Loucy (cell line): ENCODE results near the gene MARF1.
"Not testable (repeated sequence)": the region's sequence is repeated elsewhere in the genome, so short reads cannot be mapped to it uniquely, and the experiment has no call there.

Source experiments
- H2AFZ ChIP-seq: fragments of 200-600 bp; sonication (generic); 2 replicates; pipeline ENCODE4 v1.6.0; 2016; ENCODE audit warnings: antibody characterized with exemption, mild to moderate bottlenecking, low read length, moderate library complexity
- H3F3A ChIP-seq: fragments of 200-600 bp; 2 replicates; pipeline ENCODE4 v1.6.0; 2016; ENCODE audit warnings: antibody characterized with exemption, low read depth, mild to moderate bottlenecking
- H3K27me3 ChIP-seq: fragments of 200-600 bp; sonication (generic); 2 replicates; pipeline ENCODE4 v1.6.1; 2014; ENCODE audit warnings: low read length, mild to moderate bottlenecking; ENCODE audit not compliant: insufficient read depth, poor library complexity, severe bottlenecking
- H3K36me3 ChIP-seq: fragments of 200-600 bp; sonication (generic); 2 replicates; pipeline ENCODE4 v1.6.1; 2016; ENCODE audit warnings: low read length; ENCODE audit not compliant: insufficient read depth
- H3K4me1 ChIP-seq: fragments of 200-600 bp; sonication (generic); 2 replicates; pipeline ENCODE4 v1.5.1; 2014; ENCODE audit warnings: low read length, mild to moderate bottlenecking; ENCODE audit not compliant: insufficient read depth, poor library complexity, severe bottlenecking
- H3K4me2 ChIP-seq: fragments of 200-600 bp; sonication (generic); 2 replicates; pipeline ENCODE4 v1.6.0; 2014; ENCODE audit warnings: antibody characterized with exemption, low read length, low read depth, mild to moderate bottlenecking; ENCODE audit not compliant: poor library complexity, severe bottlenecking
- H3K4me3 ChIP-seq: fragments of 200-600 bp; sonication (generic); 2 replicates; pipeline ENCODE4 v1.5.1; 2014; ENCODE audit warnings: low read length, mild to moderate bottlenecking, mixed read lengths; ENCODE audit not compliant: poor library complexity, severe bottlenecking
- H3K79me2 ChIP-seq: fragments of 200-600 bp; sonication (generic); 2 replicates; pipeline ENCODE4 v1.6.1; 2014; ENCODE audit warnings: low read length; ENCODE audit not compliant: insufficient read depth
- H3K9ac ChIP-seq: fragments of 200-600 bp; sonication (generic); 2 replicates; pipeline ENCODE4 v1.6.0; 2014; ENCODE audit warnings: mild to moderate bottlenecking, low read depth, low read length, moderate library complexity; ENCODE audit not compliant: poor library complexity, severe bottlenecking
- H3K9me2 ChIP-seq: fragments of 200-600 bp; sonication (generic); replicated peaks from 2 replicates; pipeline ENCODE4 v1.6.1; 2016; ENCODE audit warnings: low read depth, low read length, mixed read lengths
- H3K9me3 ChIP-seq: fragments of 200-600 bp; sonication (generic); 2 replicates; pipeline ENCODE4 v1.6.1; 2014; ENCODE audit warnings: mild to moderate bottlenecking, antibody characterized with exemption, low read length, low read depth; ENCODE audit not compliant: insufficient read depth
- H4K20me1 ChIP-seq: fragments of 200-600 bp; sonication (generic); 2 replicates; pipeline ENCODE4 v1.6.0; 2014; ENCODE audit warnings: antibody characterized with exemption, low read length, mild to moderate bottlenecking; ENCODE audit not compliant: insufficient read depth, poor library complexity, severe bottlenecking
- CTCF ChIP-seq: fragments of 200-600 bp; sonication (generic); conservative IDR thresholded peaks from 2 replicates; pipeline ENCODE4 v1.5.1; 2014; ENCODE audit warnings: mild to moderate bottlenecking, antibody characterized with exemption, low read length
- EZH2phosphoT487 ChIP-seq: fragments of 200-600 bp; IDR thresholded peaks from 2 replicates; pipeline ENCODE4 v1.6.1; 2018; ENCODE audit warnings: antibody characterized with exemption, mild to moderate bottlenecking, moderate library complexity, borderline replicate concordance

The MARF1 gene

GRCh38 chr16:15573274-15573895 lies 69.6 kb downstream of the MARF1 start:
- H4K20me1 ChIP-seq = no peaks in the 10 kb centered on the region
- no peak for TF ChIP-seq EZH2phosphoT487
- no peaks in the 10 kb centered on the region for H3K4me1 ChIP-seq
- H3K79me2 ChIP-seq = no peaks in the 10 kb centered on the region
- no peaks in the 10 kb centered on the region for H3K27me3 ChIP-seq
- H2AFZ ChIP-seq = no peak overlapping the region
- H3K36me3 ChIP-seq = no peaks in the 10 kb centered on the region
- H3K9me3 ChIP-seq = no peaks in the 10 kb centered on the region
- no peak overlapping the region for H3K4me2 ChIP-seq
- H3K4me3 ChIP-seq = no peak overlapping the region
- H3F3A ChIP-seq = no peaks in the 10 kb centered on the region
- H3K9me2 ChIP-seq = no peaks in the 10 kb centered on the region
- no peak overlapping the region for H3K9ac ChIP-seq

GRCh38 chr16:15572329-15573001 lies 70.5 kb downstream of the MARF1 start:
- H3K9ac ChIP-seq = no peak overlapping the region
- H3K27me3 ChIP-seq = no peaks in the 10 kb centered on the region
- H3K4me1 ChIP-seq = no peaks in the 10 kb centered on the region
- no peaks in the 10 kb centered on the region for H3K79me2 ChIP-seq
- no peak overlapping the region for H3K4me3 ChIP-seq
- H4K20me1 ChIP-seq = no peaks in the 10 kb centered on the region
- H3K4me2 ChIP-seq = no peak overlapping the region
- H3K9me3 ChIP-seq = no peaks in the 10 kb centered on the region
- no peaks in the 10 kb centered on the region for H3K9me2 ChIP-seq
- TF ChIP-seq CTCF (no peak), EZH2phosphoT487 (no peak)
- H3F3A ChIP-seq = no peaks in the 10 kb centered on the region
- H2AFZ ChIP-seq = no peak overlapping the region
- H3K36me3 ChIP-seq = no peaks in the 10 kb centered on the region

GRCh38 chr16:15571557-15571956 lies 71.4 kb downstream of the MARF1 start:
- H3K27me3 ChIP-seq = no peaks in the 10 kb centered on the region
- H3K36me3 ChIP-seq = no peaks in the 10 kb centered on the region
- no peak overlapping the region for H3K4me2 ChIP-seq
- no peaks in the 10 kb centered on the region for H3K4me1 ChIP-seq
- H2AFZ ChIP-seq = no peak overlapping the region
- H3K9ac ChIP-seq = no peak overlapping the region
- H4K20me1 ChIP-seq = no peaks in the 10 kb centered on the region
- no peaks in the 10 kb centered on the region for H3K9me2 ChIP-seq
- no peaks in the 10 kb centered on the region for H3K79me2 ChIP-seq
- H3F3A ChIP-seq = no peaks in the 10 kb centered on the region
- TF ChIP-seq CTCF (no peak), EZH2phosphoT487 (no peak)
- H3K9me3 ChIP-seq = no peaks in the 10 kb centered on the region
- H3K4me3 ChIP-seq = no peak overlapping the region

- H3F3A ChIP-seq, H3K36me3 ChIP-seq, H2AFZ ChIP-seq, H3K4me3 ChIP-seq, H3K4me2 ChIP-seq, H3K4me1 ChIP-seq, H3K9ac ChIP-seq, H3K27me3 ChIP-seq, H3K9me2 ChIP-seq, H4K20me1 ChIP-seq, H3K9me3 ChIP-seq, H3K79me2 ChIP-seq: not testable (repeated sequence)
These were observed 72.3 kb downstream of the MARF1 start for GRCh38 chr16:15570666-15571065.
